WTC11 (cell line): ENCODE results near the gene ELMOD1.

Source experiments
- ATF3 ChIP-seq: sonication (generic); formaldehyde crosslinking; conservative IDR thresholded peaks from 2 replicates; pipeline ENCODE4 v1.8.1; 2022; ENCODE audit warnings: mild to moderate bottlenecking, missing genetic modification reagents
- CREB1 ChIP-seq: sonication (generic); formaldehyde crosslinking; IDR thresholded peaks from 2 replicates; pipeline ENCODE4 v1.8.0; 2023; ENCODE audit warnings: mild to moderate bottlenecking, missing genetic modification reagents
- CREM ChIP-seq: sonication (generic); formaldehyde crosslinking; IDR thresholded peaks from 2 replicates; pipeline ENCODE4 v1.8.1; 2022; ENCODE audit warnings: mild to moderate bottlenecking, missing genetic modification reagents, moderate library complexity
- CTCF ChIP-seq: fragments of 200-600 bp; IDR thresholded peaks from 2 replicates; pipeline ENCODE4 v1.8.0; 2022; ENCODE audit warnings: antibody characterized with exemption
- E2F1 ChIP-seq: sonication (generic); formaldehyde crosslinking; IDR thresholded peaks from 2 replicates; pipeline ENCODE4 v1.8.0; 2022; ENCODE audit warnings: mild to moderate bottlenecking, missing genetic modification reagents
- ERG ChIP-seq: fragments of 250-450 bp; sonication (Bioruptor Pico); IDR thresholded peaks from 2 replicates; pipeline ENCODE4 v1.8.0; 2021; ENCODE audit warnings: mild to moderate bottlenecking
- KAT7 ChIP-seq: sonication (generic); formaldehyde crosslinking; IDR thresholded peaks from 2 replicates; pipeline ENCODE4 v1.8.1; 2023; ENCODE audit warnings: missing genetic modification reagents, mild to moderate bottlenecking, borderline replicate concordance
- MAX ChIP-seq: sonication (generic); formaldehyde crosslinking; IDR thresholded peaks from 2 replicates; pipeline ENCODE4 v1.8.0; 2022; ENCODE audit warnings: mild to moderate bottlenecking, missing genetic modification reagents
- MLX ChIP-seq: sonication (generic); formaldehyde crosslinking; IDR thresholded peaks from 2 replicates; pipeline ENCODE4 v1.8.1; 2023; ENCODE audit warnings: mild to moderate bottlenecking, missing genetic modification reagents, moderate library complexity
- SMAD4 ChIP-seq: sonication (generic); formaldehyde crosslinking; IDR thresholded peaks from 2 replicates; pipeline ENCODE4 v1.8.0; 2022; ENCODE audit warnings: mild to moderate bottlenecking, missing genetic modification reagents
- SP1 ChIP-seq: sonication (generic); formaldehyde crosslinking; conservative IDR thresholded peaks from 2 replicates; pipeline ENCODE4 v1.8.1; 2022; ENCODE audit warnings: missing genetic modification reagents
- TCF7 ChIP-seq: sonication (generic); formaldehyde crosslinking; IDR thresholded peaks from 2 replicates; pipeline ENCODE4 v1.8.0; 2022; ENCODE audit warnings: mild to moderate bottlenecking, low read depth, missing genetic modification reagents, moderate library complexity
- ZNF416 ChIP-seq: fragments of 250-450 bp; sonication (Bioruptor Pico); IDR thresholded peaks from 2 replicates; pipeline ENCODE4 v1.9.0; 2021; ENCODE audit warnings: mild to moderate bottlenecking, inconsistent platforms

GRCh38 chr11:107590460-107591377 is at the start of gene ELMOD1:
- no peak for TF ChIP-seq MLX
- no peak for TF ChIP-seq MAX (CRISPR knock-in tag)
- TF ChIP-seq SMAD4 (CRISPR knock-in tag), result no peak
- no peak for TF ChIP-seq CTCF
- no peak for TF ChIP-seq TCF7 (CRISPR knock-in tag)
- TF ChIP-seq ATF3 (CRISPR knock-in tag), result no peak
- TF ChIP-seq E2F1 (CRISPR knock-in tag), result no peak
- TF ChIP-seq CREM (CRISPR knock-in tag), result no peak
- TF ChIP-seq ZNF416 (CRISPR knock-in tag), result no peak
- TF ChIP-seq SP1 (CRISPR knock-in tag), result no peak
- TF ChIP-seq CREB1, result no peak
- TF ChIP-seq ERG (CRISPR knock-in tag), result no peak
- TF ChIP-seq KAT7, result no peak
